HEK293T (cell line): Measurements from ENCODE around the gene DLG5.

Source experiments
- CTCF ChIA-PET: fragments of 350-600 bp; formaldehyde crosslinking; extraction: SDS; loops from one replicate; lab custom pipeline; 2021; ENCODE audit warnings: antibody characterized with exemption, inconsistent platforms; lab: Yijun Ruan, JAX
- POLR2A ChIA-PET: fragments of 350-600 bp; formaldehyde crosslinking; extraction: SDS; loops from one replicate; lab custom pipeline; 2020; ENCODE audit warnings: antibody characterized with exemption, inconsistent platforms; lab: Yijun Ruan, JAX
- DNase-seq: peaks from one replicate; pipeline ENCODE4 v3.0.0; 2012; ENCODE audit warnings: mixed read lengths; ENCODE audit errors: extremely low spot score
- ARNT ChIP-seq: fragments of 450-650 bp; IDR thresholded peaks from 2 replicates; pipeline ENCODE4 v1.6.1; 2017; ENCODE audit warnings: mild to moderate bottlenecking
- BHLHE40 ChIP-seq: fragments of 450-650 bp; IDR thresholded peaks from 2 replicates; pipeline ENCODE4 v1.6.1; 2016; ENCODE audit warnings: mild to moderate bottlenecking, moderate library complexity, borderline replicate concordance
- CTBP1 ChIP-seq: fragments of 450-650 bp; IDR thresholded peaks from 2 replicates; pipeline ENCODE4 v1.6.1; 2016; ENCODE audit warnings: borderline replicate concordance
- ELF4 ChIP-seq: fragments of 450-650 bp; IDR thresholded peaks from 2 replicates; pipeline ENCODE4 v1.6.1; 2017; ENCODE audit warnings: antibody characterized with exemption
- FOXA1 ChIP-seq: fragments of 450-650 bp; IDR thresholded peaks from 2 replicates; pipeline ENCODE4 v1.6.1; 2016; ENCODE audit warnings: mild to moderate bottlenecking
- FOXK2 ChIP-seq: fragments of 450-650 bp; IDR thresholded peaks from 2 replicates; pipeline ENCODE4 v1.6.1; 2016; ENCODE audit warnings: mild to moderate bottlenecking
- FOXM1 ChIP-seq: fragments of 450-650 bp; IDR thresholded peaks from 2 replicates; pipeline ENCODE4 v1.6.1; 2017; ENCODE audit warnings: mild to moderate bottlenecking, borderline replicate concordance
- HDGF ChIP-seq: fragments of 450-650 bp; IDR thresholded peaks from 2 replicates; pipeline ENCODE4 v1.6.1; 2017; ENCODE audit warnings: antibody characterized with exemption, borderline replicate concordance
- L3MBTL2 ChIP-seq: fragments of 450-650 bp; conservative IDR thresholded peaks from 2 replicates; pipeline ENCODE4 v1.6.1; 2016; ENCODE audit warnings: mild to moderate bottlenecking
- LEF1 ChIP-seq: fragments of 450-650 bp; IDR thresholded peaks from 2 replicates; pipeline ENCODE4 v1.6.1; 2017; ENCODE audit warnings: mild to moderate bottlenecking, borderline replicate concordance
- NFRKB ChIP-seq: fragments of 450-650 bp; IDR thresholded peaks from 2 replicates; pipeline ENCODE4 v1.6.1; 2016; ENCODE audit warnings: mild to moderate bottlenecking, moderate library complexity
- PKNOX1 ChIP-seq: fragments of 450-650 bp; IDR thresholded peaks from 2 replicates; pipeline ENCODE4 v1.6.1; 2016
- SP1 ChIP-seq: fragments of 450-650 bp; IDR thresholded peaks from 2 replicates; pipeline ENCODE4 v1.6.1; 2017
- SUZ12 ChIP-seq: fragments of 450-650 bp; IDR thresholded peaks from 2 replicates; pipeline ENCODE4 v1.6.1; 2016; ENCODE audit warnings: mild to moderate bottlenecking
- TARDBP ChIP-seq: fragments of 450-650 bp; IDR thresholded peaks from 2 replicates; pipeline ENCODE4 v1.6.1; 2016
- ZNF384 ChIP-seq: fragments of 450-650 bp; IDR thresholded peaks from 2 replicates; pipeline ENCODE4 v1.6.1; 2016

Gene DLG5

GRCh38 chr10:77898323-77899079 lies 28.1 kb downstream of the DLG5 start:
- no peak for DNase-seq
- CTCF ChIA-PET = interaction anchor here (0.7 to 1.1 kb wide), 2 partner anchors 9 to 75 kb away, joined by 3 to 7 read pairs; no protein-coding TSS in a partner anchor
- POLR2A ChIA-PET = no interaction called here
- TF ChIP-seq BHLHE40 (no peak), FOXA1 (no peak), ARNT (no peak), L3MBTL2 (no peak), ELF4 (no peak)

- TF ChIP-seq FOXA1 (no peak), ZNF384 (no peak)
Measured at GRCh38 chr10:77896058-77896457, 30.5 kb downstream of the DLG5 start.

GRCh38 chr10:77894058-77894457 lies 32.5 kb downstream of the DLG5 start:
- TF ChIP-seq FOXK2 = no peak
- TF ChIP-seq CTBP1 = no peak
- TF ChIP-seq NFRKB = no peak
- TF ChIP-seq TARDBP = no peak
- no peak for TF ChIP-seq ZNF384
- TF ChIP-seq LEF1 = no peak
- no peak for TF ChIP-seq FOXM1
- no peak for TF ChIP-seq L3MBTL2
- no peak for TF ChIP-seq PKNOX1
- TF ChIP-seq SUZ12 = no peak
- TF ChIP-seq HDGF = no peak
- no peak for TF ChIP-seq ELF4
- no peak for TF ChIP-seq FOXA1
- TF ChIP-seq SP1 = no peak
- TF ChIP-seq BHLHE40 = no peak
- DNase-seq = no peak
- ChIA-PET CTCF (no interaction called here), POLR2A (no interaction called here)

More at GRCh38 chr10:77896058-77896457, 30.5 kb downstream of the DLG5 start:
- ChIA-PET CTCF (no interaction called here), POLR2A (no interaction called here)
- no peak for DNase-seq

- ChIA-PET POLR2A (no interaction called here), CTCF (no interaction called here)
- TF ChIP-seq ELF4 = no peak
- TF ChIP-seq L3MBTL2 = no peak
- no peak for DNase-seq
Measured at GRCh38 chr10:77893386-77893785, 33.2 kb downstream of the DLG5 start.

- TF ChIP-seq BHLHE40 (no peak), TARDBP (no peak), L3MBTL2 (no peak), ARNT (no peak), ZNF384 (no peak), FOXM1 (no peak)
- CTCF ChIA-PET = no interaction called here
- POLR2A ChIA-PET = no interaction called here
- no peak for DNase-seq
Measured at GRCh38 chr10:77892761-77893160, 33.8 kb downstream of the DLG5 start.

- POLR2A ChIA-PET = no interaction called here
- CTCF ChIA-PET = interaction anchor here (1.0 kb wide), 1 partner anchor 82 kb away, joined by 3 read pairs; no protein-coding TSS in a partner anchor
- no peak for TF ChIP-seq ELF4
- no peak for TF ChIP-seq ARNT
- no peak for TF ChIP-seq ZNF384
- TF ChIP-seq LEF1 = no peak
- no peak for TF ChIP-seq SP1
- DNase-seq = no peak
Measured at GRCh38 chr10:77892021-77892739, 34.4 kb downstream of the DLG5 start.

GRCh38 chr10:77890097-77890496 lies 36.5 kb downstream of the DLG5 start:
- TF ChIP-seq SUZ12 (no peak), NFRKB (no peak), BHLHE40 (no peak), ZNF384 (no peak), ELF4 (no peak), SP1 (no peak), CTBP1 (no peak), FOXK2 (no peak), PKNOX1 (no peak), FOXA1 (no peak), TARDBP (no peak), FOXM1 (no peak), ARNT (no peak), L3MBTL2 (no peak)
- ChIA-PET CTCF (interaction anchor here (1.0 to 1.7 kb wide), 2 partner anchors 8 to 16 kb away, joined by 4 to 7 read pairs; no protein-coding TSS in a partner anchor), POLR2A (no interaction called here)
- DNase-seq = no peak
